Right atrium auricular region (tissue), 2 donors: ENCODE measurements around the gene WDR18. TPM values are rescaled to one million over a fixed set of nuclear protein-coding genes. Genes with fewer than 3 reads are reported as not detected.

ENCODE experiments used
- DNase-seq: peaks from one replicate; pipeline ENCODE4 v3.0.0-alpha.2; 2019; ENCODE audit warnings: low spot score
- H3K27ac ChIP-seq, 2 donors: fragments of 200-600 bp; sonication (generic); 1 replicate in 1 of 2; 2 replicates in 1 of 2; pipeline ENCODE4 v1.5.1; 2016 to 2019
- H3K27me3 ChIP-seq, 2 donors: fragments of 200-600 bp; sonication (generic); one replicate each; pipeline versions ENCODE4 v1.5.1 to v1.6.0; 2017 to 2019
- H3K36me3 ChIP-seq: fragments of 200-600 bp; sonication (generic); one replicate; pipeline ENCODE4 v1.5.1; 2016
- H3K4me1 ChIP-seq, 2 donors: fragments of 200-600 bp; sonication (generic); one replicate each; pipeline versions ENCODE4 v1.5.1 to v1.6.0; 2017 to 2019
- H3K4me3 ChIP-seq, 2 donors: fragments of 200-600 bp; sonication (generic); 1 replicate in 1 of 2; 2 replicates in 1 of 2; pipeline ENCODE4 v1.5.1; 2017 to 2019; ENCODE audit warnings: mild to moderate bottlenecking in 1 of 2, moderate library complexity in 1 of 2
- H3K9me3 ChIP-seq, 2 donors: fragments of 200-600 bp; sonication (generic); one replicate each; pipeline ENCODE4 v1.5.1; 2019
- CTCF ChIP-seq, 2 donors: fragments of 200-600 bp; sonication (generic); IDR thresholded peaks; one replicate each; pipeline ENCODE4 v1.5.1; 2019; ENCODE audit warnings: antibody characterized with exemption in 2 of 2
- total RNA-seq, 2 donors: library from RNA; depleted of rRNA; stranded (reverse); fragments of >200 nt; gene quantifications; one replicate each; pipeline ENCODE4 v1.1.0, GENCODE V29; 2016

WDR18 gene
- total RNA-seq, 2 donors from 2014 or later: 13.3 to 24.9 TPM

GRCh38 chr19:943551-944170 lies 40.5 kb upstream of the WDR18 start:
- H3K36me3 ChIP-seq: no peaks in the 10 kb centered on the region
- no peak overlapping the region for H3K4me3 ChIP-seq
- H3K27me3 ChIP-seq: no peaks in the 10 kb centered on the region
- peaks cover 0 to 14% of the 10 kb centered on the region in 2 donors for H3K4me1 ChIP-seq
- DNase-seq: no peak
- H3K9me3 ChIP-seq: no peaks in the 10 kb centered on the region
- H3K27ac ChIP-seq: no peak overlapping the region
- no peak for TF ChIP-seq CTCF (IDR thresholded peaks at IDR 0.05)

GRCh38 chr19:944171-944567 lies 40.0 kb upstream of the WDR18 start:
- H3K27ac ChIP-seq: no peak overlapping the region
- no peaks in the 10 kb centered on the region for H3K36me3 ChIP-seq
- DNase-seq: no peak
- no peak for TF ChIP-seq CTCF (IDR thresholded peaks at IDR 0.05)
- H3K27me3 ChIP-seq: no peaks in the 10 kb centered on the region
- H3K4me3 ChIP-seq: no peak overlapping the region
- H3K9me3 ChIP-seq: no peaks in the 10 kb centered on the region
- H3K4me1 ChIP-seq: peaks cover 0 to 14% of the 10 kb centered on the region in 2 donors

- DNase-seq: no peak
- Histone ChIP-seq H3K4me1 (peaks cover 0 to 14% of the 10 kb centered on the region in 2 donors), H3K27me3 (no peaks in the 10 kb centered on the region), H3K4me3 (no peak overlapping the region), H3K36me3 (no peaks in the 10 kb centered on the region), H3K9me3 (no peaks in the 10 kb centered on the region), H3K27ac (no peak overlapping the region)
- no peak for TF ChIP-seq CTCF (IDR thresholded peaks at IDR 0.05)
Observed at GRCh38 chr19:944663-945241, 39.4 kb upstream of the WDR18 start.

GRCh38 chr19:945401-946252 lies 38.5 kb upstream of the WDR18 start:
- Histone ChIP-seq H3K36me3 (no peaks in the 10 kb centered on the region), H3K9me3 (no peaks in the 10 kb centered on the region), H3K27ac (no peak overlapping the region), H3K4me3 (no peak overlapping the region), H3K4me1 (peaks cover 0 to 6% of the 10 kb centered on the region in 2 donors), H3K27me3 (no peaks in the 10 kb centered on the region)
- TF ChIP-seq CTCF (IDR thresholded peaks at IDR 0.05): no peak
- no peak for DNase-seq

GRCh38 chr19:947090-947706 lies 36.9 kb upstream of the WDR18 start:
- no peak overlapping the region for H3K27ac ChIP-seq
- no peak for DNase-seq
- no peaks in the 10 kb centered on the region for H3K27me3 ChIP-seq

More at GRCh38 chr19:947090-947706, 36.9 kb upstream of the WDR18 start:
- H3K36me3 ChIP-seq: no peaks in the 10 kb centered on the region
- H3K4me3 ChIP-seq: no peak overlapping the region
- TF ChIP-seq CTCF (IDR thresholded peaks at IDR 0.05): no peak
- no peaks in the 10 kb centered on the region for H3K4me1 ChIP-seq
- H3K9me3 ChIP-seq: no peaks in the 10 kb centered on the region
